HEK293 (cell line): Measurements from ENCODE around the gene TCAP.

Experiments used
- CTCF ChIA-PET: fragments of 350-600 bp; formaldehyde crosslinking; extraction: SDS; loops from one replicate; lab custom pipeline; 2021; ENCODE audit warnings: antibody characterized with exemption; lab: Yijun Ruan, JAX
- POLR2A ChIA-PET: fragments of 300-600 bp; formaldehyde crosslinking; extraction: SDS; loops from one replicate; lab custom pipeline; 2020; ENCODE audit warnings: antibody characterized with exemption, inconsistent platforms; lab: Yijun Ruan, JAX
- H3K27ac ChIP-seq: fragments of 200-500 bp; sonication (Bioruptor generic); 2 replicates; pipeline ENCODE4 v1.5.1; 2014; ENCODE audit warnings: low read depth, low read length, control low read depth, inconsistent platforms; ENCODE audit errors: extremely low read depth
- H3K36me3 ChIP-seq, 2 experiments: fragments of 200-500 bp in 1 of 2; sonication (Bioruptor generic) in 1 of 2; 1 replicate in 1 of 2; 2 replicates in 1 of 2; pipeline ENCODE4 v1.5.1; 2014 to 2017; ENCODE audit warnings: inconsistent platforms in 2 of 2, low read length in 2 of 2; ENCODE audit not compliant: control insufficient read depth in 2 of 2, insufficient read depth in 1 of 2
- H3K4me1 ChIP-seq: fragments of 200-500 bp; sonication (Bioruptor generic); 2 replicates; pipeline ENCODE4 v1.5.1; 2014; ENCODE audit warnings: mild to moderate bottlenecking, low read length, inconsistent platforms; ENCODE audit not compliant: control insufficient read depth, insufficient read depth
- H3K4me3 ChIP-seq: 2 replicates; pipeline ENCODE4 v1.5.1; 2011; ENCODE audit warnings: low read depth, mild to moderate bottlenecking, control low read depth, low read length, moderate library complexity
- H3K9me3 ChIP-seq: fragments of 200-500 bp; sonication (Bioruptor generic); 2 replicates; pipeline ENCODE4 v1.5.1; 2014; ENCODE audit warnings: low read depth, low read length, inconsistent platforms; ENCODE audit not compliant: control insufficient read depth, insufficient read depth
- BCL11A ChIP-seq: fragments of 450-650 bp; formaldehyde crosslinking; IDR thresholded peaks from 2 replicates; pipeline ENCODE4 v1.5.1; 2016; ENCODE audit warnings: low read depth, missing biosample characterization, missing genetic modification characterization
- CTCF ChIP-seq: fragments of 450-650 bp; formaldehyde crosslinking; IDR thresholded peaks from 2 replicates; pipeline ENCODE4 v1.5.1; 2016; ENCODE audit warnings: missing biosample characterization, missing genetic modification characterization
- EGR2 ChIP-seq: fragments of 450-650 bp; formaldehyde crosslinking; IDR thresholded peaks from 2 replicates; pipeline ENCODE4 v1.5.1; 2016; ENCODE audit warnings: low read depth, missing biosample characterization, missing genetic modification characterization
- GLI2 ChIP-seq: fragments of 450-650 bp; formaldehyde crosslinking; IDR thresholded peaks from 2 replicates; pipeline ENCODE4; 2017; ENCODE audit warnings: missing biosample characterization, missing genetic modification characterization, low read depth, borderline replicate concordance
- GLIS1 ChIP-seq: fragments of 450-650 bp; formaldehyde crosslinking; IDR thresholded peaks from 2 replicates; pipeline ENCODE4 v1.5.1; 2016; ENCODE audit warnings: missing biosample characterization, missing genetic modification characterization
- GLIS2 ChIP-seq: fragments of 450-650 bp; formaldehyde crosslinking; IDR thresholded peaks from 2 replicates; pipeline ENCODE4 v1.5.1; 2016; ENCODE audit warnings: missing biosample characterization, missing genetic modification characterization
- HIC1 ChIP-seq: fragments of 450-650 bp; formaldehyde crosslinking; IDR thresholded peaks from 2 replicates; pipeline ENCODE4 v1.5.1; 2016; ENCODE audit warnings: missing biosample characterization, missing genetic modification characterization
- IKZF3 ChIP-seq: fragments of 450-650 bp; IDR thresholded peaks from 2 replicates; pipeline ENCODE4 v1.5.0; 2018; ENCODE audit warnings: missing biosample characterization, mild to moderate bottlenecking, missing genetic modification characterization, moderate library complexity
- KLF1 ChIP-seq: fragments of 450-650 bp; formaldehyde crosslinking; IDR thresholded peaks from 2 replicates; pipeline ENCODE4 v1.5.1; 2016; ENCODE audit warnings: missing biosample characterization, missing genetic modification characterization
- PRDM1 ChIP-seq: fragments of 450-650 bp; formaldehyde crosslinking; IDR thresholded peaks from 2 replicates; pipeline ENCODE4; 2016; ENCODE audit warnings: missing biosample characterization, missing genetic modification characterization
- SCRT1 ChIP-seq: fragments of 450-650 bp; formaldehyde crosslinking; IDR thresholded peaks from 2 replicates; pipeline ENCODE4 v1.5.1; 2016; ENCODE audit warnings: missing biosample characterization, missing genetic modification characterization, borderline replicate concordance
- SP2 ChIP-seq: fragments of 450-650 bp; formaldehyde crosslinking; IDR thresholded peaks from 2 replicates; pipeline ENCODE4 v1.5.1; 2016; ENCODE audit warnings: missing biosample characterization, missing genetic modification characterization
- ZBTB8A ChIP-seq: fragments of 450-650 bp; formaldehyde crosslinking; IDR thresholded peaks from 2 replicates; pipeline ENCODE4 v1.5.1; 2016; ENCODE audit warnings: missing biosample characterization, missing genetic modification characterization
- ZFHX2 ChIP-seq: fragments of 450-650 bp; formaldehyde crosslinking; conservative IDR thresholded peaks from 2 replicates; pipeline ENCODE4 v1.5.1; 2016; ENCODE audit warnings: missing biosample characterization, missing genetic modification characterization
- ZIC2 ChIP-seq: fragments of 450-650 bp; formaldehyde crosslinking; IDR thresholded peaks from 2 replicates; pipeline ENCODE4 v1.5.1; 2016; ENCODE audit warnings: missing biosample characterization, missing genetic modification characterization
- ZNF169 ChIP-seq: fragments of 450-650 bp; formaldehyde crosslinking; IDR thresholded peaks from 2 replicates; pipeline ENCODE4 v1.5.1; 2016; ENCODE audit warnings: missing biosample characterization, missing genetic modification characterization
- ZNF521 ChIP-seq: fragments of 450-650 bp; formaldehyde crosslinking; IDR thresholded peaks from 2 replicates; pipeline ENCODE4 v1.5.1; 2017; ENCODE audit warnings: missing biosample characterization, mild to moderate bottlenecking, missing genetic modification characterization
- ZNF544 ChIP-seq: fragments of 450-650 bp; formaldehyde crosslinking; IDR thresholded peaks from 2 replicates; pipeline ENCODE4 v1.5.0; 2017; ENCODE audit warnings: missing biosample characterization, missing genetic modification characterization
- ZNF701 ChIP-seq: fragments of 450-650 bp; formaldehyde crosslinking; IDR thresholded peaks from 2 replicates; pipeline ENCODE4 v1.5.1; 2016; ENCODE audit warnings: missing biosample characterization, missing genetic modification characterization

The TCAP gene

GRCh38 chr17:39626171-39627046 is 38.7 kb upstream of the TCAP start, which contains the start of gene PPP1R1B:
PPP1R1B (plus strand) TSS chr17:39626952; CDS start chr17:39627393, 441 bp downstream.
- POLR2A ChIA-PET = interaction anchor here (0.6 to 3.7 kb wide), 2 partner anchors 11 to 45 kb away, joined by 3 to 12 read pairs; partner anchors contain the start of gene STARD3
- Histone ChIP-seq H3K4me1 (0 out of 2 replicates have a peak, but pooled peaks cover under 1% of the 10 kb centered on the region), H3K36me3 (no peaks in the 10 kb centered on the region), H3K4me3 (peak within 1 kb of the TSS; percentile 10; the same call in 1 of the 2 replicates), H3K9me3 (no peaks in the 10 kb centered on the region)
- CTCF ChIA-PET = interaction anchor here (0.6 to 11.8 kb wide), 7 partner anchors 9 to 420 kb away, joined by 3 to 475 read pairs (median 168); partner anchors contain the start of genes PNMT, STARD3 and TCAP
- TF ChIP-seq ZBTB8A (tag by site-specific recombination) (no peak), EGR2 (tag by site-specific recombination) (peak; percentile 96), HIC1 (tag by site-specific recombination) (0 out of 2 replicates have a peak, but pooled peaks have one; percentile 23), SP2 (tag by site-specific recombination) (0 out of 2 replicates have a peak, but pooled peaks have one; percentile 1), IKZF3 (tag by site-specific recombination) (no peak), ZIC2 (tag by site-specific recombination) (peak; percentile 82), GLIS2 (0 out of 2 replicates have a peak, but pooled peaks have one; percentile 21), KLF1 (tag by site-specific recombination) (peak; percentile 12; the same call in 1 of the 2 replicates), ZFHX2 (peak; percentile 97), GLIS1 (tag by site-specific recombination) (peak; percentile 87)
- TF ChIP-seq, all 188 proteins: peak for 8
- no peak within 1 kb of the TSS for H3K27ac ChIP-seq

GRCh38 chr17:39627047-39627711 is 38.0 kb upstream of the TCAP start:
- Histone ChIP-seq H3K4me3 (peak overlapping the region; percentile 10; the same call in 1 of the 2 replicates), H3K27ac (no peak overlapping the region), H3K4me1 (peaks cover 3% of the 10 kb centered on the region; the same call in 1 of the 2 replicates), H3K36me3 (no peaks in the 10 kb centered on the region), H3K9me3 (no peaks in the 10 kb centered on the region)
- POLR2A ChIA-PET = interaction anchor here (0.5 to 3.7 kb wide), 6 partner anchors 10 to 468 kb away, joined by 3 to 12 read pairs (median 4); partner anchors contain the start of genes ERBB2 and STARD3
- no peak for TF ChIP-seq BCL11A
- no peak for TF ChIP-seq ZNF544 (tag by site-specific recombination)
- no peak for TF ChIP-seq ZNF521
- no peak for TF ChIP-seq SCRT1 (tag by site-specific recombination)
- no peak for TF ChIP-seq ZNF701
- CTCF ChIA-PET = interaction anchor here (0.6 to 11.8 kb wide), 8 partner anchors 8 to 353 kb away, joined by 3 to 475 read pairs (median 6); partner anchors contain the start of gene PNMT

- ChIA-PET POLR2A (interaction anchor here (0.6 to 3.7 kb wide), 5 partner anchors 9 to 467 kb away, joined by 3 to 12 read pairs (median 4); partner anchors contain the start of genes ERBB2 and STARD3), CTCF (interaction anchor here (0.6 to 14.6 kb wide), 10 partner anchors 6 to 421 kb away, joined by 3 to 475 read pairs (median 4); partner anchors contain the start of gene PNMT)
- peaks cover 7% of the 10 kb centered on the region for H3K4me1 ChIP-seq
- no peaks in the 10 kb centered on the region for H3K36me3 ChIP-seq
- no peak overlapping the region for H3K27ac ChIP-seq
- no peaks in the 10 kb centered on the region for H3K9me3 ChIP-seq
- no peak overlapping the region for H3K4me3 ChIP-seq
- TF ChIP-seq GLIS1 (tag by site-specific recombination) (peak; percentile 81), GLI2 (tag by site-specific recombination) (no peak), PRDM1 (tag by site-specific recombination) (no peak), KLF1 (tag by site-specific recombination) (peak; percentile 36; the same call in 1 of the 2 replicates), ZNF169 (tag by site-specific recombination) (no peak), CTCF (no peak)
These were observed 37.2 kb upstream of the TCAP start for GRCh38 chr17:39627712-39628516.
